Daoy (cell line): Measurements from ENCODE around the gene CLCN1. TPM values are rescaled to one million over a fixed set of nuclear protein-coding genes. Genes with fewer than 3 reads are reported as not detected.

ENCODE experiments used
- DNase-seq: peaks from one replicate; pipeline ENCODE4 v3.0.0-alpha.2; 2015; ENCODE audit warnings: low read depth
- total RNA-seq: library from RNA; depleted of rRNA; stranded (reverse); fragments of >200 nt; shearing (Covaris generic); gene quantifications from 2 replicates; pipeline ENCODE4 v1.2.3, GENCODE V29; 2014; rRNA removed

Gene CLCN1
- total RNA-seq, 1 experiment from 2014 or later = 0.23 TPM

DNA sequence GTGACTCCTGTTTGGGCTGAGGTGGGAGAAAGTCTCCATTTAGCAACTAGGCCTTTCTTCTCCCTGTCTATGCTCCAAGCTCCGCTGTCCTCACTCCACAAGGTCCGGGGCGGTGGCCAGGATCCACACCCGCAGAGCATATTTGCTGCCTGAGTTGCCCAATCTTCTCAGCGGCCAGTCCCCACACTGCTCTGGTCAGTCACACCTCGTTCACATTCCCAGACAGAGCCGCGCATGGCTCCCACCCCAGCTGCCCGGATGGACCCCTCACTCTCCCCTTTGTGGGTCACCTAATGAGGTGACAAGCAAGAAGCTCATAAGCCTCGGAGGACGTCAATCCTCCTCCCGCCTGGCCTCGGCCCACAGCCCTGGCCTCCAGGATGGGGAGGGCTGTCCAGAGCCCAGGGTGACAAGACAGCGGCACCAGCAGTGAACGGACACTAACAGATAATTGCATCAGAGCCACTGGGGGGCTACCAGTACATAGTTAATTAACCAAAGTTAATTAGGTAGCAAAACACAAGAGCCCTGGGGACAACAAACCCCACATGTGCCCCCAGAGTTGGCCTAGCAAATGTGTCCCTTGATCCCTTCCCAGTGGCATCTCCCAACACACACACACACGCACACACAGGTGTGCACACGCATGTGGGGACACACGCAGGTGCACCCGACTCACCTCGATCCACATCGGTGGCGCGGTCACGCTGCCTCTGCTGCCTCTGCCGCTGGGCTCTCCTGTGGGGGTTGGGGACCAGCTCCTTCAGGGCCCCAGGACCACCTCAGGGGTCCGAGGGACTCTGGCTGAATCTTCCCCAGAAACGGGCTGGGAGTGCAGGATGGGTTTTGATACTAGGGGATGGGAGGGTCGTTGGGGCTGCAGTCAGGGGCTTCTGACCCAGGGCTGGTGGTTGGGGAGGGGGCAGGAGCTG is 81.0 kb downstream of the CLCN1 start:
- DNase-seq = no peak

DNA sequence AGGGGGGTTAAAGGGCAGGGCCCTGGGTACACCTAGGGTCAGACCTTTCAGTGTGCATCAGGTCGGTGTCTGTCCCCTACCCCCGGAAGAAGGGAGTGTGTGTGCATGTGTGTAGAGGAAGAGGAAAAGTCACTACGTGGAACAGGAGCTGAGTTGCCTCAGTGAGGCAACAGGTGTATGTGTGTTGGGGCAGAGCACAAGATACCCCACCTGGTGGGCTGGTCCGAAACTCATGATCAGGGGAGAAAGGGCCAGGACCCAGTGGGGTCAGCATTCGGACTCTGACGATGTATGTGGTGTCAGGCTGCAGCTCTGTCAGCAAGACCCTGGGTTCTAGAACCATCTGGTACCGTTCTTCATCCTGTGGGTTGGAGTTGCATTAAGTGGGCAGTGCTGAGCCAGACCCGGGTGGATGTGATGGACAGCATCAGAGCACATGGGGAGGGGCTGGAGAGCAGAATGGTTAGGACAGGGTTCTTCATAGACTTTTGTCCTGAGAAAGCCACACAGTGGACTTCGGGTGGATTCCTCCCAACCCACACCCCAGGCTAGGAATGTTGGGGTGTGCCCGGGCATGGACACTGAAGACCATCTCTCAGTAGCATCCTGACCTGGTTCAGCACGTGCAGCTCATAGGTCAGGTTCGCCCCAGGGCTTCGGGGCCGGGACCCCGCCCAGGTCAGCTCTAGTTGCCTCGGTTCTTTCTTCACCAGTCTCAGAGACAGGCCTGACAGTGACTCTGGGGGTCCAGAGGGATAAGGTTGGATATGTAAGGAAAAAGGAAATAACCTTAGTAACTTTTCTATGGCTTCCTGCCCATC is 82.0 kb downstream of the CLCN1 start:
- DNase-seq = no peak

DNA sequence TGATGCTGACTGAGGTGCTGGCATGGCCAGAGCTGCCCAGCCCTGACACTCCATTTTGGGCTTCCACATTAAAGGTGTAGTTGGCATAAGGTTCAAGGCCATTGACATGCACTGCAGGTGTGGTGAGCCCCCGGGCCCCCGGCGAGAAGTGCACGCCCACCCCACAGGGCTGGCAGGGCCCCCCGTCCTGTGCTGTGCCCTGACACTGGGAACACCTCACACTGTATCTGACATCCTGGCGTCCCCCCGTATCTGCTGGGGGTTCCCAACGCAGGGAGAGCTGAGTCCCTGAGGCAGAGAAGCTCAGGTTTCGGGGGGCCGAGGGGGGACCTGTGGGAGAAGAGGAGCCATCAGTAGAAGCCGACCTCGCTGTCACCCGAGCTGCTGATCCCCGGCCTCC is 82.7 kb downstream of the CLCN1 start:
- no peak for DNase-seq

DNA sequence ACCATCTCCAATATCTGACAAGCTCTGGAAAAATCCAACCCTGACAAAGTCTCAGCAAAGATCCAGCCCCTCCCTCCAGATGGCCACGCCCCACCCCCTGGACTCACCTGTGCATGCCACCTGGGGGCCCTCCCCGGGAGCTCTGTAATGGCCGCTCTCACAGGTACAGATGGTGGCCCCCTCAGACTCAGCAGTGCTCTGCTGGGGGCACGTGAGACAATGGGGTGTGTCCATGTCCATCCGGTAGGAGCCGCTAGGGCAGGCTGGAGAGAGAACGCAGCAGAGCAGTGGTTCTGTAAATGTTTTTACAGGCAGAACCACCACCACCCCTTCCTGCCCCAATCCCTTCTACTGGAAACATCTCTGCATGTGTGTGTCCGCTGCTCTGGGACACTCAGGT is 83.2 kb downstream of the CLCN1 start:
- no peak for DNase-seq

DNA sequence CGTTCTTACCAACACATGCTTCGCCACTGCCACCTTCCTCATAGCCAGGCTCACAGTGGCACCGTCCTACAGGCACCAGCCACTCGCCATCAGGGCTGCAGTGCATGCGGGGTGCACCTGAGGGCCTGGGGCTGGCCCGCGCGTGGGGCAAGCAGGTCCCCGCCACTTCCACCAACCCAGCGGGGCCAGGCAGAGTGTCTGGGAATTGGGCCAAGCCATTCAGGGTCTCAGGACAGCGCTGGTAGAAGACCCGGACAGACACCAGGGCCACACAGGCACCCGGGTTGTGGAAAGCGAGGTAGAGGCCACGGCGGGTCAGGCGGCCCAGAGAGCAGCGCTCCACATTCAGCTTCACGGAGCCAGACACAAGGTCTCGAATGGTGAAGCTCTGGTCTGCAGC is 83.7 kb downstream of the CLCN1 start:
- no peak for DNase-seq

DNA sequence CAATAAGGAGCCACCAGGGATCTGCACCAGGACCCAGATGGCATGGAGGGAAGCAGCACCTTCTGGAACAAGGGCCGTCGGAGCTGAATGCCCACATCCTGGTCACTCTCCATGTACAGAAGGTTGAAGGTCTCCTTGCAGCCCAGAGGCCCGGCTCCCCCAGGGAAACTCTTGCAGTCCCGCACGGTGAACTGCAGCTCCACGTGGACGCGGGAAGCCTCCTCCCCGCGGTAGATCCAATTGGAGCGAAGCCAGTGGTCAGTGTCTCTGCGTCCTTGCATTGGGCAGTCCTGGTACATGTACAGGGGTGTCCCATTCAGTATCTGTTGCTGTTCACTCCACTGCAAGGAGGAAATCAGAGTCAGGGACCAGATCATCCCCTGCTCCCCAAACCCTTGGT is 85.4 kb downstream of the CLCN1 start:
- no peak for DNase-seq

Other genes with a start within 250 kb of the CLCN1 start
- gene PIP, start 184.0 kb upstream of the CLCN1 start, total RNA-seq = not detected in 2 replicates
- not detected in 2 replicates for gene TAS2R39, start 132.7 kb upstream of the CLCN1 start, total RNA-seq
- not detected in 2 replicates for gene TAS2R40, start 94.1 kb upstream of the CLCN1 start, total RNA-seq
- 90.7 and 95.8 TPM in 2 replicates for gene GSTK1, start 52.7 kb upstream of the CLCN1 start, total RNA-seq
- gene TMEM139, start 31.2 kb upstream of the CLCN1 start, total RNA-seq = not detected in 2 replicates
- gene CASP2, start 27.8 kb upstream of the CLCN1 start, total RNA-seq = 16.0 and 21.4 TPM in 2 replicates
- gene FAM131B, start 46.6 kb downstream of the CLCN1 start, total RNA-seq = 2.2 and 4.0 TPM in 2 replicates
- gene ZYX, start 65.2 kb downstream of the CLCN1 start, total RNA-seq = 121 and 128 TPM in 2 replicates
- 0.09 TPM in 1 of 2 replicates, not detected in the other for gene EPHA1, start 92.7 kb downstream of the CLCN1 start, total RNA-seq
- not detected in 2 replicates for gene TAS2R60, start 127.3 kb downstream of the CLCN1 start, total RNA-seq
- not detected in 2 replicates for gene TAS2R41, start 161.8 kb downstream of the CLCN1 start, total RNA-seq